ENCODE data around the gene HMCN1. TPM values are rescaled to one million over a fixed set of nuclear protein-coding genes. Genes with fewer than 3 reads are reported as not detected.
"Not testable (repeated sequence)": the region's sequence is repeated elsewhere in the genome, so short reads cannot be mapped to it uniquely, and the experiment has no call there.

The HMCN1 gene
- total and polyA plus RNA-seq, 2 experiments from 2014 or later: 1.6 to 8.7 TPM

GRCh38 chr1:186183219-186183618 lies 449.0 kb downstream of the HMCN1 start (continued):
- TF ChIP-seq REST (IDR thresholded peaks at IDR 0.05; ENCODE audit: unreplicated experiment): no peak

GRCh38 chr1:186183970-186184628 lies 449.9 kb downstream of the HMCN1 start:
- Histone ChIP-seq H3K4me1 (ENCODE audit: insufficient read depth) (no peaks in the 10 kb centered on the region), H3K79me2 (replicated peaks; ENCODE audit: insufficient read depth) (no peaks in the 10 kb centered on the region), H4K20me1 (replicated peaks; ENCODE audit: insufficient read depth) (no peaks in the 10 kb centered on the region), H3K36me3 (ENCODE audit: insufficient read depth) (no peaks in the 10 kb centered on the region), H3F3A (replicated peaks; ENCODE audit: low read depth) (no peaks in the 10 kb centered on the region), H2AFZ (no peak overlapping the region), H3K9me2 (ENCODE audit: insufficient read depth) (no peaks in the 10 kb centered on the region), H3K4me2 (no peak overlapping the region), H3K27me3 (ENCODE audit: insufficient read depth) (no peaks in the 10 kb centered on the region), H3K27ac (ENCODE audit: low read depth) (no peak overlapping the region), H3K4me3 (no peak overlapping the region)
- no peak for DNase-seq (ENCODE audit: low spot score)
- Mint-ChIP-seq H3K9me3 (no peaks in the 10 kb centered on the region; the same call in 2 of the 3 replicates), H3K36me3 (ENCODE audit: low read depth) (no peaks in the 10 kb centered on the region), H3K27ac (no peak overlapping the region), H3K4me3 (no peak overlapping the region), H3K27me3 (ENCODE audit: insufficient read depth, low read depth, poor library complexity) (no peaks in the 10 kb centered on the region), H3K4me1 (no peaks in the 10 kb centered on the region)
- TF ChIP-seq NANOG (IDR thresholded peaks at IDR 0.05; ENCODE audit: borderline replicate concordance) (no peak), STAT1 (IDR thresholded peaks at IDR 0.05; ENCODE audit: unreplicated experiment) (no peak), EZH2phosphoT487 (IDR thresholded peaks at IDR 0.05; ENCODE audit: unreplicated experiment) (no peak), CTCF (conservative IDR thresholded peaks at IDR 0.05; ENCODE audit: low read depth in 2 of 2) (no peak), EZH2 (IDR thresholded peaks at IDR 0.05; ENCODE audit: low read depth, unreplicated experiment) (no peak), JUNB (IDR thresholded peaks at IDR 0.05; ENCODE audit: unreplicated experiment) (no peak)
- no peak for ATAC-seq

- not testable (repeated sequence) for H3K4me1 Mint-ChIP-seq; H3K4me3 ChIP-seq; H3K27me3 Mint-ChIP-seq (ENCODE audit: insufficient read depth, low read depth, poor library complexity); H3K27ac ChIP-seq (ENCODE audit: low read depth); H3K27ac Mint-ChIP-seq; ATAC-seq; H3K9me2 ChIP-seq (ENCODE audit: insufficient read depth); H3F3A ChIP-seq (replicated peaks; ENCODE audit: low read depth); H3K9me3 Mint-ChIP-seq; DNase-seq (ENCODE audit: low spot score); H3K4me2 ChIP-seq; H2AFZ ChIP-seq; H3K27me3 ChIP-seq (ENCODE audit: insufficient read depth); H3K36me3 Mint-ChIP-seq (ENCODE audit: low read depth); H3K36me3 ChIP-seq (ENCODE audit: insufficient read depth); H4K20me1 ChIP-seq (replicated peaks; ENCODE audit: insufficient read depth); H3K4me1 ChIP-seq (ENCODE audit: insufficient read depth); H3K79me2 ChIP-seq (replicated peaks; ENCODE audit: insufficient read depth); H3K4me3 Mint-ChIP-seq
Measured at GRCh38 chr1:186186251-186186650, 452.1 kb downstream of the HMCN1 start.
